Measurements from ENCODE around the gene SMAD6.

Gene SMAD6

DNA sequence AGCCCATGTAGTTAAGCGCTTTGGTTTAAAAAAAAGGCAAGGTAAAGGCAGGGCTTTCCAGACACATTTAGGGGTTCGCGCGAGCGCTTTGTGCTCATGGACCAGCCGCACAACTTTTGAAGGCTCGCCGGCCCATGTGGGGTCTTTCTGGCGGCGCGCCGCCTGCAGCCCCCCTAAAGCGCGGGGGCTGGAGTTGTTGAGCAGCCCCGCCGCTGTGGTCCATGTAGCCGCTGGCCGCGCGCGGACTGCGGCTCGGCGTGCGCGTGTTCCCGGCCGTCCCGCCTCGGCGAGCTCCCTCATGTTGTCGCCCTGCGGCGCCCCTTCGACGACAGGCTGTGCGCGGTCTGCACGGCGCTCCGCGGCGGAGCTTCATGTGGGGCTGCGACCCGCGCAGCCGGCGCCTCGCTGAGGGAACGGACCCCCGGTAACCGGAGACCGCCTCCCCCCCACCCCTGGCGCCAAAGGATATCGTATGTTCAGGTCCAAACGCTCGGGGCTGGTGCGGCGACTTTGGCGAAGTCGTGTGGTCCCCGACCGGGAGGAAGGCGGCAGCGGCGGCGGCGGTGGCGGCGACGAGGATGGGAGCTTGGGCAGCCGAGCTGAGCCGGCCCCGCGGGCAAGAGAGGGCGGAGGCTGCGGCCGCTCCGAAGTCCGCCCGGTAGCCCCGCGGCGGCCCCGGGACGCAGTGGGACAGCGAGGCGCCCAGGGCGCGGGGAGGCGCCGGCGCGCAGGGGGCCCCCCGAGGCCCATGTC lies 927 bp downstream of the SMAD6 start:
- no peak for DNase-seq

DNA sequence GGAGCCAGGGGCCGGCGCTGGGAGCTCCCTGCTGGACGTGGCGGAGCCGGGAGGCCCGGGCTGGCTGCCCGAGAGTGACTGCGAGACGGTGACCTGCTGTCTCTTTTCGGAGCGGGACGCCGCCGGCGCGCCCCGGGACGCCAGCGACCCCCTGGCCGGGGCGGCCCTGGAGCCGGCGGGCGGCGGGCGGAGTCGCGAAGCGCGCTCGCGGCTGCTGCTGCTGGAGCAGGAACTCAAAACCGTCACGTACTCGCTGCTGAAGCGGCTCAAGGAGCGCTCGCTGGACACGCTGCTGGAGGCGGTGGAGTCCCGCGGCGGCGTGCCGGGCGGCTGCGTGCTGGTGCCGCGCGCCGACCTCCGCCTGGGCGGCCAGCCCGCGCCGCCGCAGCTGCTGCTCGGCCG lies 1.5 kb downstream of the SMAD6 start:
- peak in 5 of 51 donors; percentile 6 to 29 (median 18) for DNase-seq

GRCh38 chr15:66704019-66704802 lies 2.2 kb downstream of the SMAD6 start:
- no peak for DNase-seq

GRCh38 chr15:66704803-66705153 lies 2.7 kb downstream of the SMAD6 start:
- DNase-seq: no peak

- DNase-seq: no peak
These were observed 3.5 kb downstream of the SMAD6 start for GRCh38 chr15:66705277-66706146.

DNA sequence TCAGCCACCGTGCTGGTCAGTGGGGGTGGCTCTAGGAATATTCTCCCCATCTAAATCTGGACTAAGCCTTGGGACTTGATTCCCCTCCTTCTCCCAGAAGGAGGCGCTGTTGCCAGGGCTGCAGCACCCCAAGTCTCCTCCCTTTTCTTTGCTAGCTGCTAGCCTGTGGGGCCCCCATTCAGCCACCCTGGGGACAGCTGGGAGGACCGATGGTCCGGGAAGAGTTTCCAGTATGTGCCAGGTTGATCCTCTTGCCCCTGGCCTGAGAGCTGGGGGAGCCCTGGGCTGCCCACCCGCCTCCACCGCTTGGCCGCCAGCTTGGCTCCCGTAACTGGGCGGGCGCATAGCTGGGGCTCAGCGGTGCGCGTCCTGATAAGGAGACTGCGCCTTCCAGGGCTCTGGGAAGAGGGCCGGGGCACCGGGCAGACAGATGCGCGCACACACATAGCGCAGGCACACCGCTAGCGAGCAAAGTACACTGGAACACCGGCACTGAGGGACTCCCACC lies 4.2 kb downstream of the SMAD6 start:
- no peak for DNase-seq

DNA sequence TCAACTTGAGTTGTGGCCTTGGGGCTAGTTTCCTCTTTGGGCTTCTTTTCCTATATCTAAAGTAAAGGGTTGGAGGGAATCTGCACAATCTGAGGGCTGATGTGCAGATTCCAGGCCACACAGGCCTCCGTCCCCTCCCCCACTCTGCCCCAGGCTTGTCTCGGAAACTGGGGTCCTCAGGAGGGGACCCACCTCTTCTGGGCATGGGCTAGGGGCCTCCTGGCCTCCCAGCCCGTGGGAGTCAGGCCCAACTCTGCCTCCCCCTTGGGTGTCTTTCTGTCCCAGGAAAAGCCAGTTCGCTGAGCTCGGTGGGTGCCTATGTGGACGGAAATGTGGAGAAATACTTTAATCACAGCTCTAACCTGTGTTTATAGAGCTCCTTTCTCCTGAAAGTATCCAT lies 4.8 kb downstream of the SMAD6 start:
- DNase-seq: no peak

GRCh38 chr15:66707310-66708082 lies 5.5 kb downstream of the SMAD6 start:
- peak in 6 of 51 donors; percentile 4 to 14 (median 10) for DNase-seq

DNA sequence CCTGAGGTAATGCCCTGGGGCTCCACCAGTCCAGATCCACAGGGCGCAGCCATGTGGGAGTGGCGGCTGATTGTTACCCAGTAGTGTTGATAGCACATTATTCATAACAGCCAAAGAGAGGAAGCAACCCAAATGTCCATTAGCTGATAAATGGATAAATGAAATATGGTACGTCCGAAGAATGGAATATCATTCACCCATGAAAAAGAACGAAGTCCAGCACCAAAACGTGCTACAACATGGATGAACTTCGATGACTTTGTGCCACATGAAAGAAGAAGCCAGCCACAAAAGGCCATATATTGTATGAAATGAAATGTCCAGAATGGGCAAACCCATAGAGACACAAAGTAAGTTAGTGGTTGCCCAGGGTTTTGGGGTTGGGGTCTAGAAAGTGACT lies 6.4 kb downstream of the SMAD6 start:
- DNase-seq: no peak

DNA sequence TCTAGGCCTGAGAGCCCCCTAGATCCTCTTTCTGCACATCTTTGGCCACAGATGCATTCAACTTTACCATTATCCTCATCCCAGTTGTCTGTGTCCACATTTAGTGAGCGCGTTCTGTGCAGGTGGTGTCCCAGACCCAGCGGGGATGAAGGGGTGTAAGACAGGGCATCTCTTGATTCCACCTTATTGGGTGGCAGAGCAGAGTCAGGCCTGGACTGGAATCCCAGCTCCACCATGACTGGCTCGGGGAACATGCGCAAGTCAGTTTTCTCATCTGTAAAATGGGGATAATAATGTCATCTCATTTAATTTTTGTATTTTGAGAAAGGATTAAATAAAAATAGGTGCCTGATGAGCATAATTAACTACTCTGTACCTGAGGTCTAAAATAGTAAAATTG lies 7.8 kb downstream of the SMAD6 start:
- DNase-seq: no peak

DNA sequence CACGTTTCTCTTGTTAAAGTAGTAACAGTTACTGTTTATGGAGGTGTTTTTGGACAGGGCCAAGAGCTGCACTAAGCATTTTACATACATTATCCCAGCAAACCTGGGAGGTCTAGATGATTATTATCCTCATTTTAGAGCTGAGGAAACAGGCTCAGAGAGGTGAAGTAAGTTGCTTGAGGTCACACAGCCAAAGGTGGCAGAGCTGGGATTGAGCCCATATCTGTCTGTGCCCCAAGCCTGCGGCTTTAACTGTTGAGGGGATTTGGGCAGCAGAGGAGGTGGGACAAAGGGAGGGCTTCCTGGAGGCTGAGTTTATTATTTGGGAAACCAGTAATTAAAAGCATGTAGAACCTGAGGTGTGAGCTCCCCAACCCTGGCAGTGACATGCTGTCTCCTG lies 9.2 kb downstream of the SMAD6 start:
- no peak for DNase-seq

DNA sequence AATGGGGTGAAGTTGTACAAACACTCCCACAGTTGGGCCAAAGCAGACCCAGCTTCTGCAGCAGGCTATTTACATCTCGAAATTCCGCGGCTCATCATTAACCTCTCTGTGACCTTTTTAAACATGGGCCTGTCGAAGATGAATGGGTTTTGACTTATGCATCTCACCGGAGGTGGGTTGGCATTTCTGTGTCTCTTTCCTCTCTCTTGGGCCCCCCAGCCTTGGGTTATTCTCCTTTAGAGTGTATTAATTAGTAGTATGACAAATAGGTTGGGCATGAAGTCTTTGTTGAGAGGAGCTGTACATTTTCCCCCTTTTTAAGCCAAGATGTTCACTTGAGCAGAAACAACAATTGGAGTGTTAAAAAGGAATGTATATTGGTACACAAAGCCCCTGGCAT lies 9.8 kb downstream of the SMAD6 start:
- no peak for DNase-seq

DNA sequence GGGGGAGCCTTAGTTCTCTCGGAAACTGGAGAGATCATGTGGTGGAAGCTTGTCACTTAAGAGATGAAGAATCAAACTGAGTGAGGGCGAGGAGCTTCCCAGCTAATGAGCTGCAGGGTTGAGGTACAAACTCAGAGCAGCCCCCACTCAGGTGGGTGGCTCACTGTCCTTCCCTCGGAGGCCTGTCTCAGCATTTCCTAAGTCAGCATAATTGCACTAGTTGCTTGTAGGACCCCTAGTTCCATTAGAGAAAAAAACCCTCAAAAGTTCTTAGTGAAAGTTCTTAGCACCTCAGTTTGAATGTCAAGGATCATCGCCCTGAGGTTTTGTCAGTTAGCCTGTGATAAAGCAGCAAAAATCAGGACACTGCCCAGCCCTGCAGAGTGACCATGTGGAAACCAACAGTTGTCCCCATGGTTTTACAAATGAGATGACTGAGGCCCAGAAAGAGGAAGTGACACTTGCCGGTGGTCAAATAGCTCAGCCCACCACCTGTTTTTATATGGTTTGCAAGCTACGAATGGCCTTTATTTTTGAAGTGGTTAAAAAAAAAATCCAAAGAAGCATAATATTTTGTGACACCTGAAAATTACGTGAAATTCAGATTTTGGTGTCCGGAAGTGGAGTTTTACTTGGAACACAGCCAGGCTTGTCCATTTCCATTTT lies 11.9 kb downstream of the SMAD6 start:
- DNase-seq: no peak

- DNase-seq: peak in 6 of 51 donors; percentile 11 to 20 (median 14)
These were observed 12.5 kb downstream of the SMAD6 start for GRCh38 chr15:66714543-66714981.

- DNase-seq: no peak
These were observed 13.2 kb downstream of the SMAD6 start for GRCh38 chr15:66715181-66715624.

GRCh38 chr15:66715720-66716655 lies 14.0 kb downstream of the SMAD6 start:
- no peak for DNase-seq

GRCh38 chr15:66716656-66717020 lies 14.6 kb downstream of the SMAD6 start:
- DNase-seq: no peak

DNA sequence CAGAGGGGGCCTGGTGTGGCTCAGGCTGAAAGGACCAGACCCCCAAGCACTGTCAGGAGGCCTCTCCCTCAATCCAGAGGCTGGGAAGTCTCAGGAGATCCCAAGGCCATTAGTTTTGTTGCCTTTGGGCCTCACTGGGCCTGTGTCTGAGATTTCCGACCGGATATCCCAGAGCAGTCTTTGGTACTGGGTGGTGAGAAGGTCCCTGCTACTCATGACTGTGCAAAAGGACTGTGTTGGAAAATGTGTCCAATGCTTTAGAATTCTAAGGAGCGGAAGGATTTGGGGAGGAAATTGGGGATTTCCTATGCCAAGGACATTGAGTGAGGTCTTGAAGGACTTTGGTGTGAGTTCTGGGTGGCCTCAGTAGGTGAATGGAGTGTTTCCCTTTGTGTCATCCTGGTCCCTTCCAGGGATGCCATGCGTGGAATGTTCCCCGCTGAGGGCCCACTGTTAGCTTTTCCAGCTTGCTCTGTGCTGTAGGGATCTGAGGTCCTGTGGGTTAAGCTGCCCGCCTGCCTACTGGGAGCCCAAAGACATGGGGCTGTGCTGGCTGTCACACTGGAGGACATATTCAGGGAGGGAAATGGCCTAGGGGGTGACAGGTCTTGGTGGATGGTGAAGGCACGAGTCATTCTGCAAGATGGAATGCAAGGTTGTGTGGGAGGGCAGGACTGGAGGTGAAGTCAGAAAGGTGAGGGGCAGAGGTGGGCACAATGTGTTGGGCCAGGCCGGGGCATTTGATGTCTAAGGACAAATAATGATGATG lies 16.4 kb downstream of the SMAD6 start:
- no peak for DNase-seq
